HL-60/S4 (cell line): Measurements from ENCODE around the gene INS.

Source experiments
- in situ Hi-C: fragments of 300-500 bp; cut with MboI; formaldehyde crosslinking; loops from 2 replicates; pipeline ENCODE4 v1.14.3; 2022; ENCODE audit warnings: low sequenced_read_pairs

Gene INS

GRCh38 chr11:2185324-2186085, 24.5 kb upstream of the INS start:
- in situ Hi-C loops, result loop anchor here (25.0 kb wide), 2 partner anchors 327 to 702 kb away; partner anchors contain the start of gene CDKN1C

- in situ Hi-C loops, result loop anchor here (25.0 kb wide), 2 partner anchors 329 to 704 kb away; partner anchors contain the start of gene CDKN1C
These were observed 21.9 kb upstream of the INS start for GRCh38 chr11:2182692-2183474.

- in situ Hi-C loops, result loop anchor here (25.0 kb wide), 2 partner anchors 330 to 705 kb away; partner anchors contain the start of gene CDKN1C
These were observed 21.1 kb upstream of the INS start for GRCh38 chr11:2182075-2182474.

GRCh38 chr11:2180789-2181370, 19.9 kb upstream of the INS start:
- in situ Hi-C loops, result loop anchor here (25.0 kb wide), 2 partner anchors 331 to 706 kb away; partner anchors contain the start of gene CDKN1C

GRCh38 chr11:2180347-2180746, 19.3 kb upstream of the INS start:
- in situ Hi-C loops, result loop anchor here (25.0 kb wide), 2 partner anchors 332 to 707 kb away; partner anchors contain the start of gene CDKN1C

GRCh38 chr11:2179516-2179915, 18.5 kb upstream of the INS start:
- in situ Hi-C loops, result loop anchor here (25.0 kb wide), 2 partner anchors 333 to 708 kb away; partner anchors contain the start of gene CDKN1C

GRCh38 chr11:2178906-2179494, 18.0 kb upstream of the INS start:
- in situ Hi-C loops, result loop anchor here (25.0 kb wide), 2 partner anchors 333 to 708 kb away; partner anchors contain the start of gene CDKN1C

- in situ Hi-C loops, result loop anchor here (25.0 kb wide), 2 partner anchors 334 to 709 kb away; partner anchors contain the start of gene CDKN1C
These were observed 17.2 kb upstream of the INS start for GRCh38 chr11:2178055-2178773.

- in situ Hi-C loops, result loop anchor here (25.0 kb wide), 2 partner anchors 335 to 710 kb away; partner anchors contain the start of gene CDKN1C
These were observed 16.1 kb upstream of the INS start for GRCh38 chr11:2177076-2177475.

GRCh38 chr11:2176389-2176900, 15.4 kb upstream of the INS start:
- in situ Hi-C loops, result loop anchor here (25.0 kb wide), 2 partner anchors 336 to 711 kb away; partner anchors contain the start of gene CDKN1C

GRCh38 chr11:2175659-2176058, 14.7 kb upstream of the INS start:
- in situ Hi-C loops, result loop anchor here (25.0 kb wide), 2 partner anchors 337 to 712 kb away; partner anchors contain the start of gene CDKN1C

- in situ Hi-C loops, result loop anchor here (25.0 kb wide), 1 partner anchor 337 kb away; the partner anchor contains the start of genes SYT8 and TNNI2
These were observed 13.4 kb upstream of the INS start for GRCh38 chr11:2174361-2174760.

- in situ Hi-C loops, result loop anchor here (25.0 kb wide), 1 partner anchor 336 kb away; the partner anchor contains the start of genes SYT8 and TNNI2
These were observed 12.8 kb upstream of the INS start for GRCh38 chr11:2173761-2174160.

GRCh38 chr11:2173150-2173693, 12.2 kb upstream of the INS start:
- in situ Hi-C loops, result loop anchor here (25.0 kb wide), 1 partner anchor 336 kb away; the partner anchor contains the start of genes SYT8 and TNNI2

GRCh38 chr11:2172676-2173075, 11.7 kb upstream of the INS start:
- in situ Hi-C loops, result loop anchor here (25.0 kb wide), 1 partner anchor 335 kb away; the partner anchor contains the start of genes SYT8 and TNNI2

GRCh38 chr11:2171591-2172003, 10.6 kb upstream of the INS start, which contains the start of gene TH:
Gene TH, minus strand, starts transcription at chr11:2171815. Its CDS starts 29 bp downstream, at chr11:2171786.
- in situ Hi-C loops, result loop anchor here (25.0 kb wide), 1 partner anchor 334 kb away; the partner anchor contains the start of genes SYT8 and TNNI2

GRCh38 chr11:2169626-2170570, 8.9 kb upstream of the INS start:
- in situ Hi-C loops, result loop anchor here (25.0 kb wide), 1 partner anchor 333 kb away; the partner anchor contains the start of genes SYT8 and TNNI2
